GM06990 (cell line): ENCODE measurements around the gene SRSF10.
"Not testable (repeated sequence)": the region's sequence is repeated elsewhere in the genome, so short reads cannot be mapped to it uniquely, and the experiment has no call there.

Experiments used
- DNase-seq: peaks from one replicate; pipeline ENCODE4 v3.0.0-alpha.2; 2011; ENCODE audit not compliant: insufficient read length; ENCODE audit errors: extremely low read depth
- H3K27me3 ChIP-seq: replicated peaks from 2 replicates; pipeline ENCODE4 v1.6.0; 2011; ENCODE audit warnings: low read length; ENCODE audit not compliant: control insufficient read depth, insufficient read depth
- H3K36me3 ChIP-seq: 2 replicates; pipeline ENCODE4 v1.5.1; 2011; ENCODE audit warnings: low read length; ENCODE audit not compliant: control insufficient read depth, insufficient read depth
- H3K4me3 ChIP-seq: replicated peaks from 2 replicates; pipeline ENCODE4 v1.5.1; 2011; ENCODE audit warnings: low read depth, mild to moderate bottlenecking, control low read depth, low read length
- CTCF ChIP-seq: IDR thresholded peaks from 2 replicates; pipeline ENCODE4 v1.5.1; 2011; ENCODE audit warnings: low read length, control low read depth, mild to moderate bottlenecking, inconsistent platforms; ENCODE audit not compliant: insufficient read depth, poor library complexity, severe bottlenecking

The SRSF10 gene

GRCh38 chr1:23989263-23989662, 9.1 kb upstream of the SRSF10 start:
- no peak overlapping the region for H3K4me3 ChIP-seq
- H3K36me3 ChIP-seq, result no peaks in the 10 kb centered on the region
- no peaks in the 10 kb centered on the region for H3K27me3 ChIP-seq
- no peak for TF ChIP-seq CTCF
- no peak for DNase-seq

GRCh38 chr1:23987038-23987437, 6.9 kb upstream of the SRSF10 start:
- not testable (repeated sequence) for H3K4me3 ChIP-seq, H3K36me3 ChIP-seq, DNase-seq, H3K27me3 ChIP-seq

GRCh38 chr1:23984417-23985186, 4.5 kb upstream of the SRSF10 start:
- no peak for TF ChIP-seq CTCF
- no peak for DNase-seq
- H3K4me3 ChIP-seq, result no peak overlapping the region
- no peaks in the 10 kb centered on the region for H3K36me3 ChIP-seq
- no peaks in the 10 kb centered on the region for H3K27me3 ChIP-seq

- no peaks in the 10 kb centered on the region for H3K27me3 ChIP-seq
- H3K36me3 ChIP-seq, result no peaks in the 10 kb centered on the region; the same call in none of the 2 replicates
- TF ChIP-seq CTCF, result no peak
- H3K4me3 ChIP-seq, result peak overlapping the region; percentile 57
- DNase-seq, result peak; percentile 71
Observed at GRCh38 chr1:23980728-23981070, 572 bp upstream of the SRSF10 start.

GRCh38 chr1:23979387-23979880, 693 bp downstream of the SRSF10 start:
- Histone ChIP-seq H3K4me3 (peak overlapping the region; percentile 98), H3K27me3 (no peaks in the 10 kb centered on the region), H3K36me3 (peaks cover 2% of the 10 kb centered on the region)
- no peak for TF ChIP-seq CTCF
- no peak for DNase-seq

GRCh38 chr1:23978805-23979204, 1.3 kb downstream of the SRSF10 start:
- no peak for TF ChIP-seq CTCF
- Histone ChIP-seq H3K36me3 (peaks cover 3% of the 10 kb centered on the region), H3K4me3 (peak overlapping the region; percentile 98), H3K27me3 (no peaks in the 10 kb centered on the region)
- DNase-seq, result no peak
